HL-60 (cell line): ENCODE measurements around the gene SELENOH.

Source experiments
- CTCF ChIP-seq: IDR thresholded peaks from one replicate; pipeline ENCODE4 v1.5.1; 2011; ENCODE audit warnings: low read length, control low read depth, inconsistent platforms; ENCODE audit not compliant: insufficient read depth
- GABPA ChIP-seq: IDR thresholded peaks from 2 replicates; pipeline ENCODE4 v1.6.1; 2012; ENCODE audit warnings: low read depth
- POLR2AphosphoS5 ChIP-seq: IDR thresholded peaks from 2 replicates; pipeline ENCODE4 v1.6.1; 2012; ENCODE audit warnings: low read depth
- REST ChIP-seq: IDR thresholded peaks from 2 replicates; pipeline ENCODE4 v1.6.1; 2012; ENCODE audit warnings: low read depth; ENCODE audit not compliant: insufficient replicate concordance
- SPI1 ChIP-seq: IDR thresholded peaks from 2 replicates; pipeline ENCODE4 v1.6.1; 2012; ENCODE audit warnings: low read depth, mild to moderate bottlenecking, borderline replicate concordance

- TF ChIP-seq POLR2AphosphoS5 (no peak), CTCF (peak; percentile 7), REST (no peak), GABPA (no peak), SPI1 (no peak)
These were observed 10.5 kb downstream of the SELENOH start, which contains the start of gene BTBD18 for GRCh38 chr11:57751676-57752253.
